Activated effector memory CD4-positive, alpha-beta T cell treated with anti-CD3 and anti-CD28 coated beads, Interleukin-2, amount 50 U/mL, for 16 hours (primary cell): ENCODE results near the gene CDS2.

ENCODE experiments used
- DNase-seq: peaks from one replicate; pipeline ENCODE4 v3.0.0-alpha.2; 2020

The CDS2 gene

GRCh38 chr20:5153612-5154542 is 27.1 kb downstream of the CDS2 start:
- DNase-seq = no peak

DNA sequence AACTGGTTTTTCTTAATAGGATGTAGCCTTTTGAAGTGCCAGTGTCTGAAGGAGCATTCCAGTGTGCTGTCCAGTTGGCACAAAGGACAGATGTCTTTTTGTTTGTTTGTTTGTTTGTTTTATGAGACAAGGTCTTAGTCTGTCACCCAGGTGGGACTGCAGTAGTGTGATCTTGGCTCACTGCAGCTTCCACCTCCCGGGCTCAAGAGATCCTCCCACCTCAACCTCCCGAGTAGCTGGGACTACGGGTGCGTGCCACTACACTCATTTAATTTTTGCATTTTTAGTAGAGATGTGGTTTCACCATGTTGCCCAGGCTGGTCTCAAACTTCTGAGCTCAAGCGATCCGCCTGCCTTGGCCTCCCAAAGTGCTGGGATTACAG is 27.7 kb downstream of the CDS2 start:
- DNase-seq = no peak

DNA sequence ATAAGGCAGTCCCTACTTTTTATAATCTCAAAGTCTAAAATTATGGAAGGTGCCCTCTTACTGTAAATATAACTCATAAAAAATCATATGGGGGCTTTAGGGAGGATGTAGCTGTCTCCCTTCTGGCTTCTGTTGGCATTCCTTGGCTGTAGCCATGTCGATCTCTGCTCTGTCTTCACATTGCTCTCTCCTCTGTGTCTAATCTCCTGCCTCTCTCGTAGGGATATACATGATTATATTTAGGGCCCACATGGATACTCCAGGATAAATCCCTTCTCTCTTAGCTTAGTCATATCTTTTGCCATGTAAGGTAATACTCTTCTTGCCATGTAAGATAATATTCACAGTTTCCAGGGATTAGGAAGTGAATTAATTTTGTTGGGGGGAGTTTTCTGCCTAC is 28.6 kb downstream of the CDS2 start:
- no peak for DNase-seq

DNA sequence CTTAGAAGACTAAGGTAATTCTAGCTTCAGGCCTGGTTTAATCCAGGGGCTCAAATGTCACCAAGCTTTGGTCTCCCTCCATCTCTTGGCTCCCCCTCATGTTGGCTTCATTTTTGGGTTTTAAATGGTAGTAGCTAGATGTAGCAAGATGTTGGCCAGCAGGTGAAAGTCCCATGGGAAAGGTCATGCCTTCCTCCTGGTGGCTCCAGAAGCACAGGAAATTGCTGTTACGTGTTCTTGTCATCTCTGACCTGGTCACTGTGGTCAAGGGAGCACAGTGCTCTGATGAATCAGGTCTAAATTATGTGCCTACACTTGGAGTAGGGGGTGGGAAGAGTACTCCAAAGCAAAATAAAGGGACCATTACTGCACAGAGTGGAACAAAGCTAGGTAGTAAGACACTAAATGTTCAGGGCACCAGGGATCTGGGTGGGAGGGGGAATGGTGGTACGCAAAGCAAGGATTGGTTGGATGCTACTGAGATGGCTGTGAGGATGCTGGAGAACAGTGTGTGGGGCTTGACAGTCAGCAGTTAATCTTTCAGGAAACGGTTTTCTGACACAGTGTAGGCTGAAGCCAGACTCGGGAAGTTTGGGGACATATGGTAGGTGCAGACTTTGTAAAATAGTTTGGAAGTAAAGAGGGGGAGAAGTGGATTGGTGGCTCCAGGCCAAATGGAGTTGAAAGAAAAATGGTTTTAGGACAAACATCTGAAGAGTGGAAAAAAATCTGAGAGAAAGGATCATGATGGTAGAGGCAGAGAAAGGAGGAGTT is 30.1 kb downstream of the CDS2 start:
- no peak for DNase-seq

DNA sequence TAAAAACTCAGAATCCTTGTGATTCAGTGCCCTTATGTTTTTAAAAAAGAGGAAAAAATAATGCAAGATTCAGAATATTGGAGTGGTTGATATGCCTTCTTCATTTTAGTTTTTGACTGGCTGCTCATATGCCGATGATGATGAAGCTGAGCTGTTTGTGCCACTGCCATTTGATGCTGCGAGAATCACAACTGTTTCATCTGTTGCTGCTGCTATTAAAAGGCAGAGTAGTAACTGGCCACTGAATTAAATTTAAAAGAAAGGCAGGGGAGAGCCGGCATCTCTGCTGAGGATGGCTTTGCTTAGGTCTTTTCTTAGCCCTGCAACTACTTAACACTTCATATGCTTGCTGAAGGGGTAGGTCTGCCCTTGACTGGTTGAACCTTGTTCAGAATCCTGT is 33.1 kb downstream of the CDS2 start:
- DNase-seq = no peak

GRCh38 chr20:5160882-5161281 is 34.1 kb downstream of the CDS2 start:
- DNase-seq = no peak

- no peak for DNase-seq
Measured at GRCh38 chr20:5161536-5162164, 34.8 kb downstream of the CDS2 start.

DNA sequence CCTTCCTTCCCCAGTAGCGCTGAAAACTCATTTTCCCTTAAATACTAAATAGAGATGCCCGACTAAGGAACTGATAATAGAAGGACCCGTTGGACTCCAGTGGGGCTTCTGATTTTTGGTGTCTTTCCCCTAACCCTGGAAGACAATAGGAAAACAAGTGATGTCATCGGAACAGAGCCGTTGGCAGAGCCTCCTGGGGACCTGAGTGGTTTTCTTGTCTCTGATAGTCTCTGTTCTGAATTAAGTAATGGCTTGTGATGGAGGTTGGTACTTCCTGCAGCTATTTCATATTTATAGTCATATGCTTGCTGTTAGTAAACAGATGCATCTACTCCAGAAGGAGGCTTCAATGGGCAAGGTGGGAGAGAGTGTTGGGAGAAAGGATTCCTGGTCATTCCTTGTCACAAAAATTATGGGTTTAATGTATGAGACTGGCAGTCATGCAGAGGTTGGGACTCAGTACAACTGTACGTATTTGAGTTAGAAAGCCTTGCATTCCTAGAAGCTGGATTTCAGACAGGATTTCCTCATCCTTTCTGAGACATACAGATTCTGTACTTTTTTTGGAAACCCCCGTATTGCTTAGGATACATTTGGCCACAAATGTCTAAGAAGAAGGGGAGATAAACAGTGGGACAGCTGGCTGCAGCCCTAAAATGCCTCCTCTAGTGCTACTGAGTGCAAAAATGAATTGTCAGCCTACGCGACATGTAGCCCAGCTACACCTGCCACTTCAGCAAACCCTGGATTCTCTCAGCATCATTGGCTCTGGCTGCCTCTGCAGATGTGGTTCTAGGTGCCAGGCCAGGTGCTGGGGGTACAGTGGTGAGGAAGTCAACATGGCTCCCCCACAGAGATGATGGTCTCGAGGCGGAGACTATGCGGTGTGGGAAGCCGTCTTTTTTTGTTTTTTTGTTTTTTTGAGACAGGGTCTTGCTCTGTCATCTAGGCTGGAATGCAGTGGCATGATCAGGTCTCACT is 38.1 kb downstream of the CDS2 start:
- DNase-seq = no peak

- no peak for DNase-seq
Measured at GRCh38 chr20:5168651-5169396, 42.0 kb downstream of the CDS2 start.

DNA sequence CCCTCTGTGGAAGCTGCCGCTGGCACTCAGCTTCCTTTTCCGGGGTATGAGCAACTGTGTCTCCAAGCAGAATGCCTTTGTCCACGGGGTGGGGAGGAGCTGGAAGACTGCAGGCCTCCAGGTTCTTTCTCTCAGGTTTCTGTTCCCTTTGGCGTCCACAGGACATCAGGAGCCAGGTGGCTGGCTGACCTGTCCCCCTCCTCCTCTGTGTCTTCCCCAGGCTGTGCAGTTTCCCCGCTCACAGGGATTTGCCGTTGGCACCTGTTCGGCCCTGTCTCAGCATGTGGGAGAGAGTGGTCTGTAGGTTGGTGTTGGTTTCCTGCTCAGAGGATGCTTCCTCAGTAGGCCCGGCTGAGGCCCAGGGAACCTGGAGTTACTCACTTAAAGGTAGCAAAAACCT is 43.5 kb downstream of the CDS2 start:
- no peak for DNase-seq

DNA sequence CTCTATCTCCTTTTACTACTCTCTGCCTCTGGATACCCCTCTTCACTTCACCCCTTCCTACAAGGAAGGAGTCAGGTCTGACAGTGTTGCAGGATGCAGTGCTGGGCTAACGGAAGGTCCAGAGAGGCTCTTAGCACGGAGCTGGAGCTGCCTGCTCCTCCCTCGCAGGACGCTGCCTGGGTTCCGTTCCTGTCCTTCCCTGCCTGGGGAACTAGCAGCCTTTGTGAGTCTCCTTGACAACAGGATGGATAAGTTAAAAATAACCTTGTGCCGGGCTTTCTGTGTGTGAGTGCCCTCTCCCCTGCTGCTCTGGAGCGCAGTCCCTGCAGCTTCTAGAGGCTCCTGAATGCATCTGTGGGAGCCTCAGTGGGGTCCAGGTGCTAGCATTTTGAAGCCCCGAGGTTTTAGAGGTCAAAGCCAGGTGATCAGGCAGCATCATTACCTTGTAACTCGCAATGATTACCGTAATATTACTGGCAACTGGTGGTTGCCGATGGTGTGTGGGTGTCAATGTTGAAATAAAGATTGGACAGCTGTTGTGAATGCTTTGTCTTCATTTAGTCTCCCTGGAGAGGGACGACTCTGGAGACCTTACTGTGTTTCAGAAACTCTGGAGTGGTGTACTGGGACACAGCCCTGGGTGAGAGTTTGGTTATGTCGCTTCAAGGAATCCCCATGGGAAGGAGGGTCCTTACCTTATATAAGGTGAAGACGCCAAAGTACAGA is 44.4 kb downstream of the CDS2 start:
- DNase-seq = no peak

GRCh38 chr20:5171790-5172164 is 45.0 kb downstream of the CDS2 start:
- no peak for DNase-seq

GRCh38 chr20:5172167-5172601 is 45.4 kb downstream of the CDS2 start:
- DNase-seq = no peak

DNA sequence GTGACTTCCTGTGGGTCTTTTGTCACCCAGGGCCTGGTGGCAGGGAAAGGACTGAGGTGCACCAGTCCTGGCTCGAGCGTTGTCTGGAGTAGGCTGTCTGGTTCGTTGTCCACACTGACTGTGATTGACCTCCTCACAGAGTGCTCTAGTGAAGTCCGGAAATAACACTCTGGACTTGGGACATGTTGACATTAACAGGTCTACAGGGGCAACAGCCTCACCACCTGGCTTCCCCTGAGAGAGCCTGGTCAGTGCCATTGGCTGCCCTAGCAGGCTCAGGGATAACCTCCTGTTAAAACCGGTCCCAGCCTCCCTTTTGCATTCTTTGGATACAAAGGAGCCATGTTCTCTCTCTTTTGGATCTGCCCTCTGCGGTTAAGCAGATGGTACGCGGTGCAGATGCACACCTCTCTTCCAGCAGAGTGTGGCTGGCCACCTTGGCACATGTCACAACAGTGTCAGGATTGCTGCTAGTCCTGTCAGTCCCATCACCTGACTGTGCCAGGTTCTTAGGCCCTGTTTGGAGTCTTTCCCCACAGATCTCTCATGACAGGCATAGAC is 46.2 kb downstream of the CDS2 start:
- no peak for DNase-seq

DNA sequence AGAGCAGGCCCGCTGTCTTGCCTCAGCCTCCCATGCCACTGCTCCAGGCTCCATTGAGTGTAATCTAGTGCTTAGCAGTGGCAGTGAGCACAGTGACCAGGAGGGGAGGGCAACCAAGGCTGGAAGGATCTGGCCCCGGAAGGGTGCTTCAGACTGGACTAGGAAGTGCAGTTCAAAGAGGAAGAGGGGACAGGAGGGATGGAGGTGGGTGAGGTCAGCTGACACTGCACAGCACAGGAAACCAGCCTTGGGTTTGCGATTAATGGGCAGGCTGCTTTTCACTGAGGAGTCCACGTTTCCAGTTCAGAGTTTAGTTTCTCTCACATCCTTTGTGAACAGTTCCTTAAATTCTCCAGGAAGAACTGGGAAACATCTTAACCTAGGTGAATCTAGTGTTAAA is 46.9 kb downstream of the CDS2 start:
- no peak for DNase-seq

DNA sequence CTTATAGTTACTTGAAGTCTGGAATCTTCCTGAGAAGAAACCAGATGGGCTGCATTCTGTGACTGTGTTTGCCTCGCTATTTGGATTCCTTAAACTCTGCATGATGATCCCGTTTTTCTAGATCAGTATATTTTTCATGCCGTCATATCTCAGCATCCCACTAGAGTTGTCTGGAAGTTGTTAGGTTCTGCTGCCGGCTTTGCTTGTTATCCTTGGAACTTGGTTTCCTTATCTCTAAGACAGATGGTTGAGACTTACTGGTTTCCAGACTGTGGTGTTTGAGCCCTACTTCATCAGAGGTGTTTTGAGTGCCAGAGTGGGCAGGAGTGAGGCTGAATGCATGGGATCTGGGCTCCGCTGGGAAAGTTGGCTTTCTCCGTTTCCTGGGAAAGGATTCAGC is 50.3 kb downstream of the CDS2 start:
- no peak for DNase-seq

DNA sequence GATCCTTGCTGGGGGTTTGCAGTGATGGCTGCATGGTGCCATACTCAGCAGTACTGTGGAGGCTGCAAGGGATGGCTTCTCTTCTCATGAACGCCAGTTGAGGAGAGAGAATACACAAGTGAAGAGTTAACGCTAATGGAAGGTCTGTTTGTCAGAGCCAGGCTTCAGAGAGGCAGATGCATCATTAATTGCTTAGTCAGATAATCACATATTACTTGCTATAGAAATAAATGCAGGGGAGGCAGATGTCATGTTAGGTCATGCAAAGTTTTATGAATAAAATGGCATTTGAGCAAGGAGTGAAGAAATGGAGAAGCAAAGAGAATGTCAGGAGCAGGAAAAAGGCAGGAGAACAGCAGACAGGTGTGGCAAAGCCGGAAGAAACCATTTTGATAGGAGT is 51.2 kb downstream of the CDS2 start:
- no peak for DNase-seq

GRCh38 chr20:5180421-5180820 is 53.6 kb downstream of the CDS2 start:
- DNase-seq = no peak

- no peak for DNase-seq
Measured at GRCh38 chr20:5180933-5181332, 54.1 kb downstream of the CDS2 start.

- no peak for DNase-seq
Measured at GRCh38 chr20:5181492-5181891, 54.7 kb downstream of the CDS2 start.

DNA sequence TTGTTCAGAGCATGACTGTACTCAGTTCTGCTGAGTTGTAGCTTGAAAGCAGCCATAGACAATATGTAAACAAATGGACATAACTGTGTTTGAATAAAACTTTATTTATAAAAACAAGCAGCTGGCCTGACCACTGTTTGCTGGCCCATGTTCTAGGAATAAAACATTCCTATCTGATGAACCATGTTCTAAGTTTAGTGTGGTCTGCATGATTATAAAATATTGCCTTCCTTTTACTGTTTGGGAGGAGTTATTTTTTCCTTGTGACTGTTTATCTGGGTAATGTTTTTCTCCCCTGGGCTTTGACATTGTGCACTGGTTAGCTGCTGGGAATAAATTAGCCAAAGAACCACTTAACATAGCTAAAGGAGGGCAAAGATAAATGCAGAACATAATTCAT is 55.1 kb downstream of the CDS2 start:
- no peak for DNase-seq
